ENCODE data around the gene CUEDC1. TPM values are rescaled to one million over a fixed set of nuclear protein-coding genes. Genes with fewer than 3 reads are reported as not detected.

Gene CUEDC1
- total and polyA plus RNA-seq, 2 of the 13 experiments (the other 11 are each of a cell fraction or from before 2014, with no cell fraction given): 7.4 to 12.9 TPM

- no peak for TF ChIP-seq KAT2B (IDR thresholded peaks at IDR 0.05; ENCODE audit: borderline replicate concordance, low read depth, low read length)
- TF ChIP-seq, protein P1, sequence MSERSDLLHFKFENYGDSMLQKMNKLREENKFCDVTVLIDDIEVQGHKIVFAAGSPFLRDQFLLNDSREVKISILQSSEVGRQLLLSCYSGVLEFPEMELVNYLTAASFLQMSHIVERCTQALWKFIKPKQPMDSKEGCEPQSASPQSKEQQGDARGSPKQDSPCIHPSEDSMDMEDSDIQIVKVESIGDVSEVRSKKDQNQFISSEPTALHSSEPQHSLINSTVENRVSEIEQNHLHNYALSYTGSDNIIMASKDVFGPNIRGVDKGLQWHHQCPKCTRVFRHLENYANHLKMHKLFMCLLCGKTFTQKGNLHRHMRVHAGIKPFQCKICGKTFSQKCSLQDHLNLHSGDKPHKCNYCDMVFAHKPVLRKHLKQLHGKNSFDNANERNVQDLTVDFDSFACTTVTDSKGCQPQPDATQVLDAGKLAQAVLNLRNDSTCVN (CRISPR knock-in tag; IDR thresholded peaks at IDR 0.05; ENCODE audit: borderline replicate concordance): peak; percentile 94
- peak; percentile 56; the same call in 1 of the 2 replicates for TF ChIP-seq HOXA3 (CRISPR knock-in tag; IDR thresholded peaks at IDR 0.05)
- no peak for TF ChIP-seq GMEB2 (CRISPR knock-in tag; IDR thresholded peaks at IDR 0.05; ENCODE audit: low read depth)
- peak; percentile 68 for TF ChIP-seq ZNF501 (CRISPR knock-in tag; IDR thresholded peaks at IDR 0.05)
- no peak for TF ChIP-seq ZSCAN9 (CRISPR knock-in tag; IDR thresholded peaks at IDR 0.05; ENCODE audit: borderline replicate concordance)
- peak; percentile 55; the same call in 1 of the 2 replicates for TF ChIP-seq BCL6 (CRISPR knock-in tag; IDR thresholded peaks at IDR 0.05)
- TF ChIP-seq, protein P2, sequence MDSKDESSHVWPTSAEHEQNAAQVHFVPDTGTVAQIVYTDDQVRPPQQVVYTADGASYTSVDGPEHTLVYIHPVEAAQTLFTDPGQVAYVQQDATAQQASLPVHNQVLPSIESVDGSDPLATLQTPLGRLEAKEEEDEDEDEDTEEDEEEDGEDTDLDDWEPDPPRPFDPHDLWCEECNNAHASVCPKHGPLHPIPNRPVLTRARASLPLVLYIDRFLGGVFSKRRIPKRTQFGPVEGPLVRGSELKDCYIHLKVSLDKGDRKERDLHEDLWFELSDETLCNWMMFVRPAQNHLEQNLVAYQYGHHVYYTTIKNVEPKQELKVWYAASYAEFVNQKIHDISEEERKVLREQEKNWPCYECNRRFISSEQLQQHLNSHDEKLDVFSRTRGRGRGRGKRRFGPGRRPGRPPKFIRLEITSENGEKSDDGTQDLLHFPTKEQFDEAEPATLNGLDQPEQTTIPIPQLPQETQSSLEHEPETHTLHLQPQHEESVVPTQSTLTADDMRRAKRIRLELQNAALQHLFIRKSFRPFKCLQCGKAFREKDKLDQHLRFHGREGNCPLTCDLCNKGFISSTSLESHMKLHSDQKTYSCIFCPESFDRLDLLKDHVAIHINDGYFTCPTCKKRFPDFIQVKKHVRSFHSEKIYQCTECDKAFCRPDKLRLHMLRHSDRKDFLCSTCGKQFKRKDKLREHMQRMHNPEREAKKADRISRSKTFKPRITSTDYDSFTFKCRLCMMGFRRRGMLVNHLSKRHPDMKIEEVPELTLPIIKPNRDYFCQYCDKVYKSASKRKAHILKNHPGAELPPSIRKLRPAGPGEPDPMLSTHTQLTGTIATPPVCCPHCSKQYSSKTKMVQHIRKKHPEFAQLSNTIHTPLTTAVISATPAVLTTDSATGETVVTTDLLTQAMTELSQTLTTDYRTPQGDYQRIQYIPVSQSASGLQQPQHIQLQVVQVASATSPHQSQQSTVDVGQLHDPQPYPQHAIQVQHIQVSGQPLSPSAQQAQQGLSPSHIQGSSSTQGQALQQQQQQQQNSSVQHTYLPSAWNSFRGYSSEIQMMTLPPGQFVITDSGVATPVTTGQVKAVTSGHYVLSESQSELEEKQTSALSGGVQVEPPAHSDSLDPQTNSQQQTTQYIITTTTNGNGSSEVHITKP (CRISPR knock-in tag; IDR thresholded peaks at IDR 0.05; ENCODE audit: low read depth): peak; percentile 40; the same call in 1 of the 2 replicates
- no peak for TF ChIP-seq ZFP82 (CRISPR knock-in tag; IDR thresholded peaks at IDR 0.05; ENCODE audit: borderline replicate concordance)
- peak; percentile 59; the same call in 1 of the 2 replicates for TF ChIP-seq HDAC1 (CRISPR knock-in tag; IDR thresholded peaks at IDR 0.05)
- 0 out of 2 replicates have a peak, but pooled peaks have one; percentile 43 for TF ChIP-seq CHD4 (IDR thresholded peaks at IDR 0.05; ENCODE audit: borderline replicate concordance, low read length)
- TF ChIP-seq, protein P3, sequence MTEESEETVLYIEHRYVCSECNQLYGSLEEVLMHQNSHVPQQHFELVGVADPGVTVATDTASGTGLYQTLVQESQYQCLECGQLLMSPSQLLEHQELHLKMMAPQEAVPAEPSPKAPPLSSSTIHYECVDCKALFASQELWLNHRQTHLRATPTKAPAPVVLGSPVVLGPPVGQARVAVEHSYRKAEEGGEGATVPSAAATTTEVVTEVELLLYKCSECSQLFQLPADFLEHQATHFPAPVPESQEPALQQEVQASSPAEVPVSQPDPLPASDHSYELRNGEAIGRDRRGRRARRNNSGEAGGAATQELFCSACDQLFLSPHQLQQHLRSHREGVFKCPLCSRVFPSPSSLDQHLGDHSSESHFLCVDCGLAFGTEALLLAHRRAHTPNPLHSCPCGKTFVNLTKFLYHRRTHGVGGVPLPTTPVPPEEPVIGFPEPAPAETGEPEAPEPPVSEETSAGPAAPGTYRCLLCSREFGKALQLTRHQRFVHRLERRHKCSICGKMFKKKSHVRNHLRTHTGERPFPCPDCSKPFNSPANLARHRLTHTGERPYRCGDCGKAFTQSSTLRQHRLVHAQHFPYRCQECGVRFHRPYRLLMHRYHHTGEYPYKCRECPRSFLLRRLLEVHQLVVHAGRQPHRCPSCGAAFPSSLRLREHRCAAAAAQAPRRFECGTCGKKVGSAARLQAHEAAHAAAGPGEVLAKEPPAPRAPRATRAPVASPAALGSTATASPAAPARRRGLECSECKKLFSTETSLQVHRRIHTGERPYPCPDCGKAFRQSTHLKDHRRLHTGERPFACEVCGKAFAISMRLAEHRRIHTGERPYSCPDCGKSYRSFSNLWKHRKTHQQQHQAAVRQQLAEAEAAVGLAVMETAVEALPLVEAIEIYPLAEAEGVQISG (CRISPR knock-in tag; IDR thresholded peaks at IDR 0.05): peak; percentile 31
- no peak for TF ChIP-seq RNF219 (CRISPR knock-in tag; IDR thresholded peaks at IDR 0.05)
- peak; percentile 52; the same call in 1 of the 2 replicates for TF ChIP-seq RARA (CRISPR knock-in tag; IDR thresholded peaks at IDR 0.05)
- TF ChIP-seq RXRB (CRISPR knock-in tag; IDR thresholded peaks at IDR 0.05; ENCODE audit: borderline replicate concordance): peak; percentile 57; the same call in 1 of the 2 replicates
- no peak for TF ChIP-seq MEIS2 (CRISPR knock-in tag; IDR thresholded peaks at IDR 0.05)
- TF ChIP-seq IRF2 (CRISPR knock-in tag; IDR thresholded peaks at IDR 0.05): 0 out of 2 replicates have a peak, but pooled peaks have one; percentile 16
Observed at GRCh38 chr17:57856792-57857620, 98.2 kb downstream of the CUEDC1 start (continued).

All from HepG2 (cell line).